ENCODE measurements around the gene SRRM1. TPM values are rescaled to one million over a fixed set of nuclear protein-coding genes. Genes with fewer than 3 reads are reported as not detected.

SRRM1 gene
- total and polyA plus RNA-seq, 2 donors (not counting 3 experiments of a cell fraction or from before 2014, with no cell fraction given) = 39.7 to 163 TPM

- no peak overlapping the region for H3K4me2 ChIP-seq (ENCODE audit: insufficient read depth, low read length)
- no peak overlapping the region for H3K27ac ChIP-seq (ENCODE audit: insufficient read depth, low read depth, low read length)
- DNase-seq (ENCODE audit: low read depth, low spot score) (no peak), FAIRE-seq (no peak)
- no peaks in the 10 kb centered on the region for H3K4me1 ChIP-seq (ENCODE audit: control insufficient read depth, extremely low read depth, insufficient read depth, low read length)
- CTCF ChIA-PET = no interaction called here
- H4K20me1 ChIP-seq (replicated peaks; ENCODE audit: control insufficient read depth, extremely low read depth, insufficient read depth, low read length) = no peaks in the 10 kb centered on the region
- dilution Hi-C loops (cut with MboI; ENCODE audit: extremely low pct_ligation_motif_present, low sequenced_read_pairs) = no loop called here
- peaks cover 0 to 4% of the 10 kb centered on the region in 2 experiments for H3K27me3 ChIP-seq (ENCODE audit: control insufficient read depth in 2 of 2, insufficient read depth in 2 of 2, low read length in 2 of 2)
- POLR2A ChIA-PET = no interaction called here
- no peaks in the 10 kb centered on the region for H3K36me3 ChIP-seq (ENCODE audit: control insufficient read depth in 2 of 2, extremely low read depth in 1 of 2, insufficient read depth in 2 of 2, low read length in 2 of 2)
- H3K79me2 ChIP-seq (ENCODE audit: control insufficient read depth, insufficient read depth, low read length) = no peaks in the 10 kb centered on the region
- TF ChIP-seq POLR2A (IDR thresholded peaks at IDR 0.05; ENCODE audit: low read depth, low read length) (no peak), CTCF (IDR thresholded peaks at IDR 0.05; ENCODE audit: extremely low read depth in 1 of 2, insufficient read depth in 1 of 2, low read depth in 1 of 2, low read length in 2 of 2) (no peak), GATA2 (IDR thresholded peaks at IDR 0.05; ENCODE audit: insufficient read depth, insufficient read length, low read depth, low read length) (no peak), POLR2AphosphoS5 (IDR thresholded peaks at IDR 0.05; ENCODE audit: insufficient read depth, low read depth, low read length) (no peak)
- intact Hi-C loops (cut with micrococcal nuclease) = no loop called here
- H3K4me3 ChIP-seq (replicated peaks in 1 of 3; ENCODE audit: insufficient read depth in 1 of 3, low read depth in 1 of 3, low read length in 3 of 3) = no peak overlapping the region
- H3K9ac ChIP-seq (replicated peaks; ENCODE audit: extremely low read depth, insufficient read depth, low read length) = no peak overlapping the region
- BruUV-seq (replicated peaks) = no TSS peak
- H3K9me3 ChIP-seq (replicated peaks; ENCODE audit: control insufficient read depth, insufficient read depth, low read length) = no peaks in the 10 kb centered on the region
- no peak overlapping the region for H2AFZ ChIP-seq (ENCODE audit: low read depth, low read length)
- no peaks in the 10 kb centered on the region for H3K9me1 ChIP-seq (replicated peaks; ENCODE audit: control insufficient read depth, extremely low read depth, insufficient read depth, low read length)
These were observed 37.4 kb upstream of the SRRM1 start for GRCh38 chr1:24605534-24606295.

- Histone ChIP-seq H3K79me2 (ENCODE audit: control insufficient read depth, insufficient read depth, low read length) (no peaks in the 10 kb centered on the region), H3K36me3 (ENCODE audit: control insufficient read depth in 2 of 2, extremely low read depth in 1 of 2, insufficient read depth in 2 of 2, low read length in 2 of 2) (no peaks in the 10 kb centered on the region), H4K20me1 (replicated peaks; ENCODE audit: control insufficient read depth, extremely low read depth, insufficient read depth, low read length) (no peaks in the 10 kb centered on the region), H3K27me3 (ENCODE audit: control insufficient read depth in 2 of 2, insufficient read depth in 2 of 2, low read length in 2 of 2) (peaks cover 0 to 4% of the 10 kb centered on the region in 2 experiments), H3K9ac (replicated peaks; ENCODE audit: extremely low read depth, insufficient read depth, low read length) (no peak overlapping the region), H3K27ac (ENCODE audit: insufficient read depth, low read depth, low read length) (no peak overlapping the region), H2AFZ (ENCODE audit: low read depth, low read length) (no peak overlapping the region), H3K9me1 (replicated peaks; ENCODE audit: control insufficient read depth, extremely low read depth, insufficient read depth, low read length) (no peaks in the 10 kb centered on the region), H3K9me3 (replicated peaks; ENCODE audit: control insufficient read depth, insufficient read depth, low read length) (no peaks in the 10 kb centered on the region), H3K4me2 (ENCODE audit: insufficient read depth, low read length) (no peak overlapping the region), H3K4me1 (ENCODE audit: control insufficient read depth, extremely low read depth, insufficient read depth, low read length) (no peaks in the 10 kb centered on the region), H3K4me3 (replicated peaks in 1 of 3; ENCODE audit: insufficient read depth in 1 of 3, low read depth in 1 of 3, low read length in 3 of 3) (no peak overlapping the region)
- no peak for TF ChIP-seq EZH2 (IDR thresholded peaks at IDR 0.05; ENCODE audit: borderline replicate concordance, low read depth, low read length, severe bottlenecking)
- TF ChIP-seq POLR2AphosphoS5 (IDR thresholded peaks at IDR 0.05; ENCODE audit: insufficient read depth, low read depth, low read length) = no peak
- TF ChIP-seq FOS (IDR thresholded peaks at IDR 0.05; ENCODE audit: borderline replicate concordance, insufficient read depth, low read length) = no peak
- TF ChIP-seq CTCF (IDR thresholded peaks at IDR 0.05; ENCODE audit: extremely low read depth in 1 of 2, insufficient read depth in 1 of 2, low read depth in 1 of 2, low read length in 2 of 2) = no peak
- TF ChIP-seq MAX (IDR thresholded peaks at IDR 0.05; ENCODE audit: insufficient read depth, insufficient read length) = no peak
- POLR2A ChIA-PET = no interaction called here
- intact Hi-C loops (cut with micrococcal nuclease) (no loop called here), dilution Hi-C loops (cut with MboI; ENCODE audit: extremely low pct_ligation_motif_present, low sequenced_read_pairs) (no loop called here)
- DNase-seq (ENCODE audit: low read depth, low spot score) = no peak
- FAIRE-seq = no peak
- no TSS peak for BruUV-seq (replicated peaks)
- CTCF ChIA-PET = no interaction called here
These were observed 36.9 kb upstream of the SRRM1 start for GRCh38 chr1:24606296-24606605.

Measured in endothelial cell of umbilical vein (primary cell).